ENCODE data around the gene DPRX. TPM values are rescaled to one million over a fixed set of nuclear protein-coding genes. Genes with fewer than 3 reads are reported as not detected.

The DPRX gene
- total and polyA plus RNA-seq, 8 donors = 1.5 TPM; not detected in 7

- Histone ChIP-seq H3K4me3 (no peak overlapping the region), H3K36me3 (no peaks in the 10 kb centered on the region), H3K27me3 (peaks cover 0 to 5% (median 0%) of the 10 kb centered on the region in 3 donors), H3K9me3 (peaks cover 0 to 12% (median 3%) of the 10 kb centered on the region in 4 donors), H3K4me1 (no peaks in the 10 kb centered on the region), H3K27ac (no peak overlapping the region)
- intact Hi-C loops (cut with DNase I; ENCODE audit: low total_unique reads) = no loop called here
- WGBS, 5 donors = 47 to 68% (median 57%) methylated on average over 3 of the region's 3 CpGs
- no peak for TF ChIP-seq POLR2A (IDR thresholded peaks at IDR 0.05)
- no peak for TF ChIP-seq EP300 (IDR thresholded peaks at IDR 0.05)
- TF ChIP-seq POLR2AphosphoS5 (IDR thresholded peaks at IDR 0.05) = no peak
- TF ChIP-seq CTCF (IDR thresholded peaks at IDR 0.05) = no peak
- no peak for DNase-seq
These were observed 39.9 kb downstream of the DPRX start for GRCh38 chr19:53671663-53672062.

Small RNA genes within 50 kb of the gene (small RNA-seq; reads per million reads assigned to genes)
- gene MIR1323 = 0 reads per million in 4 donors
- gene MIR498 = 0 reads per million in 4 donors
- 0 reads per million in 4 donors for gene MIR512-1
- 0 reads per million in 4 donors for gene MIR512-2
- 0 reads per million in 4 donors for gene MIR515-1
- gene MIR515-2 = 0 reads per million in 4 donors
- gene MIR519C = 0 reads per million in 4 donors
- gene MIR519E = 0 reads per million in 4 donors
- 0 reads per million in 4 donors for gene MIR520E
- 0 reads per million in 4 donors for gene RNU6-698P

Other genes starting within 250 kb of the DPRX start
- gene ZNF765, start 236.8 kb upstream of the DPRX start, total RNA-seq = 10 to 100 TPM; 10.1 to 35.7 (median 18.9) TPM
- 1 to 10 TPM; 2.1 to 2.8 (median 2.7) TPM for gene ZNF765, start 236.8 kb upstream of the DPRX start, polyA plus RNA-seq
- 10 to 100 TPM in 1 of 5 donors, 1 to 10 TPM in 3, under 1 TPM in 1; 0.58 to 16.3 (median 5.4) TPM for gene ZNF761, start 200.0 kb upstream of the DPRX start, total RNA-seq
- gene ZNF761, start 200.0 kb upstream of the DPRX start, polyA plus RNA-seq = 10 to 100 TPM in 1 of 3 donors, 1 to 10 TPM in 2; 6.5 to 10.5 (median 7.6) TPM
- 1 to 10 TPM in 4 of 5 donors, under 1 TPM in 1; 0.45 to 6.8 (median 3.5) TPM for gene ZNF813, start 164.3 kb upstream of the DPRX start, total RNA-seq
- 1 to 10 TPM in 1 of 3 donors, under 1 TPM in 2; 0.70 to 1.7 (median 1.00) TPM for gene ZNF813, start 164.3 kb upstream of the DPRX start, polyA plus RNA-seq
- 10 to 100 TPM in 4 of 5 donors, 1 to 10 TPM in 1; 2.9 to 67.2 (median 17.9) TPM for gene ZNF331, start 93.9 kb upstream of the DPRX start, total RNA-seq
- 1 to 10 TPM; 8.1 to 8.9 (median 8.5) TPM for gene ZNF331, start 93.9 kb upstream of the DPRX start, polyA plus RNA-seq
- gene NLRP12, start 192.3 kb downstream of the DPRX start, total RNA-seq = under 1 TPM in 1 of 5 donors, not detected in 4; 0.18 TPM
- gene NLRP12, start 192.3 kb downstream of the DPRX start, polyA plus RNA-seq = under 1 TPM in 2 of 3 donors, not detected in 1; 0.05 to 0.06 TPM
- gene MYADM, start 235.9 kb downstream of the DPRX start, total RNA-seq = 100 to 1,000 TPM in 2 of 5 donors, 10 to 100 TPM in 3; 20.7 to 195 (median 72.8) TPM
- 10 to 100 TPM; 24.0 to 28.9 (median 24.5) TPM for gene MYADM, start 235.9 kb downstream of the DPRX start, polyA plus RNA-seq